Retinal pigment epithelial cell (primary cell): ENCODE data around the gene MACF1.
"Not testable (repeated sequence)": the region's sequence is repeated elsewhere in the genome, so short reads cannot be mapped to it uniquely, and the experiment has no call there.

ENCODE experiments used
- DNase-seq: peaks from one replicate; pipeline ENCODE4 v3.0.0-alpha.2; 2010; ENCODE audit warnings: low read depth
- H3K4me3 ChIP-seq: 2 replicates; pipeline ENCODE4 v1.5.1; 2011; ENCODE audit warnings: mild to moderate bottlenecking, low read length, control low read depth, moderate library complexity
- TF ChIP-seq, protein P1 (sequence below): conservative IDR thresholded peaks from 2 replicates; pipeline ENCODE4 v1.5.1; 2011; ENCODE audit warnings: low read depth, low read length, control low read depth, inconsistent platforms

MACF1 gene

DNA sequence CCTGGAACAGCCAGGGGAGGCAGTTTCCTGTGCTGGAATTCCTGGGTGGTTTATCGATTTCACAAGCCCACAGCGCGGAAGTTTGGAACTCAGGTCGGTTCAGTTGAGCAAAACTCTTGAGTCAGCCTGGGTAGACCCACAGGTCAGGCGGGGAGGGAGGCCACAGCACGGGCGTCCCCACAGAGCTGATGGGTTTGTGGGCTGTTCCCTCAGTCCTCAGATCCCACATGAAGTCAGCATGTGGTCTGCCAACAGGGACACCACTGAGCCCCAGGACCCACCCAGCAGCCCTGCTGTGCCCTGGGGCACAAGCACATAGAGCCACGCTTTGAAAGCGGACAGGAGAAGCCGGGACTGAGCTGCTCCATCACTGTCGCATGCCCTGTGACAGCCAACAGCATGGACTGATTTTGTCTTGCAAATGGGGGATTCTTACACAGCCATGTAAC, 304.4 kb downstream of the MACF1 start:
- TF ChIP-seq, protein P1, sequence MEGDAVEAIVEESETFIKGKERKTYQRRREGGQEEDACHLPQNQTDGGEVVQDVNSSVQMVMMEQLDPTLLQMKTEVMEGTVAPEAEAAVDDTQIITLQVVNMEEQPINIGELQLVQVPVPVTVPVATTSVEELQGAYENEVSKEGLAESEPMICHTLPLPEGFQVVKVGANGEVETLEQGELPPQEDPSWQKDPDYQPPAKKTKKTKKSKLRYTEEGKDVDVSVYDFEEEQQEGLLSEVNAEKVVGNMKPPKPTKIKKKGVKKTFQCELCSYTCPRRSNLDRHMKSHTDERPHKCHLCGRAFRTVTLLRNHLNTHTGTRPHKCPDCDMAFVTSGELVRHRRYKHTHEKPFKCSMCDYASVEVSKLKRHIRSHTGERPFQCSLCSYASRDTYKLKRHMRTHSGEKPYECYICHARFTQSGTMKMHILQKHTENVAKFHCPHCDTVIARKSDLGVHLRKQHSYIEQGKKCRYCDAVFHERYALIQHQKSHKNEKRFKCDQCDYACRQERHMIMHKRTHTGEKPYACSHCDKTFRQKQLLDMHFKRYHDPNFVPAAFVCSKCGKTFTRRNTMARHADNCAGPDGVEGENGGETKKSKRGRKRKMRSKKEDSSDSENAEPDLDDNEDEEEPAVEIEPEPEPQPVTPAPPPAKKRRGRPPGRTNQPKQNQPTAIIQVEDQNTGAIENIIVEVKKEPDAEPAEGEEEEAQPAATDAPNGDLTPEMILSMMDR = no peak
- no peak for DNase-seq
- H3K4me3 ChIP-seq = no peak overlapping the region

DNA sequence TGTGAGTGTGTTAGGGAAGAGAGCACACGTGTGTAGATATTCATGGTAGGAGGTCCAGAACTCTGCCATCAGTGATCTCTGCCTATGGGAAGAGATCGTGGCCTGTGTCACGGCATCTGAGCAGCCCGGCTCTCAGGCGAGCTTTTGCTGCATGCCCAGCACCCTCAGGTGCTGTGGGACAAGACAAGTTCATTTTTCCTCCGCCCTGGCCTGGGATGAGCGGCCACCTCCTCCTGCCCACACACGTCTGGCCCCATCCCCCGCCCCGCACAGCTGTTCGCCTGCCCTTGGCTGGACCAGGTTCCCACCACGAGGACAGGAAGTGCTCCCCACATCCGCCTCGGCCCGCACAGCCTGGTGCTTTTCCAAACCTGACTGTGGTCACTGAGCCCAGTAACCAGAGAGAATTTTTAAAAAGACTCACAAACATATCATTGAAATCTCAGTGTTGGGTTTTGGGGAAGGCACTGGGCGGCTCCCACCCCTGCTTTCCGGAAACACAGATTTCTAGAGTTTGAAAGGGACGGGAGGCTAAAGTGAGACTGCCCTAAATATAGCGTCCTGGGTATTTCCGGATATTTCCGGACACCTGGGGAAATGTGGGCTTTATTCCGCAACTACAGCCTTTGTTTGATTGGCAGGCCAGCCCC, 305.0 kb downstream of the MACF1 start:
- H3K4me3 ChIP-seq = no peak overlapping the region
- TF ChIP-seq, protein P1 = no peak
- no peak for DNase-seq

DNA sequence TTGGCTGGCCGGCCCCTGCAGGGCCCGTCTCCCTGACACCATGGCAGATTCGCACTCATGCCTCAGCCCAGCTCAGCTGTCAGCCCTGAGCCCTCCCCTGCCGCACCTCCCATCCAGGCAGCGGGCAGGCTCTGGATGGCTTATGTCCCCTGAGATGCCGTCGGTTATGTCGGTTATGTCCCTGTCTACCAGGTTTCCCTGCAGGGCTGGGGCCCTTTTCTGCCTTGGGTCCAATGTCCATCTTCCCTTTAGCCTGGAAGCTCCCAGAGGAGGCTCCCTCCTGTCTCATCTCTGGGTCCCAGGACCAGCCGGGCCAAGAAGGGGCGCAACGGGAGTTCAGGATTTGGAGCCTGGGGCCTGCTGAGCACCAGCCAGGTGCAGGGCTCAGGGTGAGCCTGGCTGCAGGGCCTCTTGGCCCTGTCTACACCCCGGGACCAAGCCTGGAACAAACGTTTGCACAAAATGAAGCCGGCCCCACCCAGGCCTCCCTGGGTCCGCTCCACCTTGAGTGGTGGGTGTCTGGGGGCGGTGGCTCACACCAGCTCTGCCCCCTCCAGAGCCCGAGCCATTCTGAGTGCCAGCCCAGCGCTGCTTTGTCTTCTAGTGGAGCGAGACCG, 306.2 kb downstream of the MACF1 start:
- DNase-seq, H3K4me3 ChIP-seq: not testable (repeated sequence)

DNA sequence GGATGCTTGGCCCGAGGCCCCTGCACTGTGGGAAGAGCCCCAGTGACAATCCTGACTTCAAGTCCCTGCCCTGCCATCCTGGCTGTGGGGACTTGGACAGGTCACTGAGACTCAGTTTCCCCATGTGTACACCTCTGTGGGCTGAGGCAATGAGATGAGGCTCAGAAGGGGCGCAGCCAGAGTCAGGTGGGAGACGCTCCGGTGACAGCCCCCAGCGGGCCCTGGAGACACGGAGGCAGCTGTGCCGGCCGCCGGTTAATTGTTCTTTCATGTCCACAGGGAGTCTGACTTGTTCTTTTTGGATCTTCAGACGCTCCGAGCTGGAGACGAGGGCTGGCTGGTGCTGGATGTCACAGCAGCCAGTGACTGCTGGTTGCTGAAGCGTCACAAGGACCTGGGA, 307.0 kb downstream of the MACF1 start:
- DNase-seq, H3K4me3 ChIP-seq: not testable (repeated sequence)

DNA sequence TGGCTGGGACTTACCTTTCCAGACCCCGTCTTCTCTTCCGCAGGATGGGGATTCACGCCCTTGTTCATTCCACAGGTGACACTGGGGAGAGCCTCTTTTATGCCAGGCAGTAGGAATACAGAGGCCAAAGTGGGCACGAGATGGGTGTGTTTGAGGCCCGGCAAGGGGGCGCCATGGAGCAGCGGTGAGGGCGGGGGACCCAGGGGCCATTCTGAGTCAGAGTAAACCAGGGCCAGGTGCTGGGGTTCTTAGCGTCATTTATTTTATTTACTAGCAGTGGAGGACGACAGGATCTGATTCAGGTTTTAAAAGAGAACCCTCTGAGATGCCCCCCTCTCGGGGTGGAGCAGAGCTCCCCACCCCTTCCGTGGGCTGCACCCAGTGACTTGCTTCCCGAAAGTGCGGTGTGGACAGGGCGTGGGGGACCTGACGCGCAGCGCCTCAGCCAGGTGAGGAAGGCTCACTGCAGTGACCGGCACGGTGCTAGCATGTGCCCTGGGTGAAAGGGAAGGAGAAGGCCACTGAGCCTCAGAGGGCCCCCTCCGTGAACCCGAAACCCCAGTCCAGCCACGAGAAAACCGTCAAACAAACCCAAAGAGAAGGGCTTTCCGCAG, 307.8 kb downstream of the MACF1 start:
- H3K4me3 ChIP-seq, DNase-seq: not testable (repeated sequence)

DNA sequence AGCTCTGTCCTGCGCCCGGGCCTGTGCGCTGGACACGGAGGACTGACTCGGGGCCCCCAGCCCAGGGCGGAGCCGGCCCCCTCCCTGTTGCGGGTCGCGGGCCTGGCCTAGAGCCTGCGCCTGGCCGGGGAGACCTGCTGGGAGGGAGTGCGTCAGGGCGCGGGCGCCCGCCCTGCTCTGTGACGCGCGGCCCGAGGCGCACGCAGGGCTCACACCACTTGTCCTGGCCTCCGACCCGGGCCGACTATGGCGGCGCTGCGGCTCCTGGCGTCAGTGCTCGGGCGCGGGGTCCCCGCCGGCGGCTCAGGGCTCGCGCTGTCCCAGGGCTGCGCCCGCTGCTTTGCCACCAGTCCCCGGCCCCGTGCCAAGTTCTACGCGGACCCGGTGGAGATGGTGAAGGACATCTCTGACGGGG, 310.2 kb downstream of the MACF1 start:
- not testable (repeated sequence) for DNase-seq, H3K4me3 ChIP-seq

DNA sequence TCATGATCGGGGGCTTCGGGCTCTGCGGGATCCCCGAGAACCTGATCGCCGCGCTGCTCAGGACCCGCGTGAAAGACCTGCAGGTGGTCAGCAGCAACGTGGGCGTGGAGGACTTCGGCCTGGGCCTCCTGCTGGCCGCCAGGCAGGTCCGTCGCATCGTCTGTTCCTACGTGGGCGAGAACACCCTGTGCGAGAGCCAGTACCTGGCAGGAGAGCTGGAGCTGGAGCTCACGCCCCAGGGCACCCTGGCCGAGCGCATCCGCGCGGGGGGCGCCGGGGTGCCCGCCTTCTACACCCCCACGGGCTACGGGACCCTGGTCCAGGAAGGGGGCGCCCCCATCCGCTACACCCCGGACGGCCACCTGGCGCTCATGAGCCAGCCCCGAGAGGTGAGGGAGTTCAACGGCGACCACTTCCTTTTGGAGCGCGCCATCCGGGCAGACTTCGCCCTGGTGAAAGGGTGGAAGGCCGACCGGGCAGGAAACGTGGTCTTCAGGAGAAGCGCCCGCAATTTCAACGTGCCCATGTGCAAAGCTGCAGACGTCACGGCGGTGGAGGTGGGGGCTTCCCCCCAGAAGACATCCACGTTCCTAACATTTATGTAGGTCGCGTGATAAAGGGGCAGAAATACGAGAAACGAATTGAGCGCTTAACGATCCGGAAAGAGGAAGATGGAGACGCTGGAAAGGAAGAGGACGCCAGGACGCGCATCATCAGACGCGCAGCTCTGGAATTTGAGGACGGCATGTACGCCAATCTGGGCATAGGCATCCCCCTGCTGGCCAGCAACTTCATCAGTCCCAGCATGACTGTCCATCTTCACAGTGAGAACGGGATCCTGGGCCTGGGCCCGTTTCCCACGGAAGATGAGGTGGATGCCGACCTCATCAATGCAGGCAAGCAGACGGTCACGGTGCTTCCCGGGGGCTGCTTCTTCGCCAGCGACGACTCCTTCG, 310.9 kb downstream of the MACF1 start:
- H3K4me3 ChIP-seq, DNase-seq: not testable (repeated sequence)

DNA sequence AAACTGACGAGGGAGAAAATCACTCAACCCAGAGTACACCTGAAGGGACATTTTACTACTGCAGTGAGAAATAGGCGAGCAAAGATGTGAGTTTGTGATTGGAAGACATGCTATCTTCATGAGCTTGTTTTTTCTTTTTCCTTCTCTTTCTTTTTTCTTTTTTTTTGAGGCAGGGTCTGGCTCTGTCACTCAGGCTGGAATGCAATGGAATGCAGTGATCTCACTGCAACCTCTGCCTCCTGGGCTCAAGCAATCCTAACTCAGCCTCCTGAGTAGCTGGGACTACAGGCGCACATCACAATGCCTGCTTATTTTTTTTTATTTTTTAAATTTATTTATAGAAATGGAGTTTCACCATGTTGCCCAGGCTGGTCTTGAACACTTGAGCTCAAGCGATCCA, 312.3 kb downstream of the MACF1 start:
- not testable (repeated sequence) for DNase-seq, H3K4me3 ChIP-seq

DNA sequence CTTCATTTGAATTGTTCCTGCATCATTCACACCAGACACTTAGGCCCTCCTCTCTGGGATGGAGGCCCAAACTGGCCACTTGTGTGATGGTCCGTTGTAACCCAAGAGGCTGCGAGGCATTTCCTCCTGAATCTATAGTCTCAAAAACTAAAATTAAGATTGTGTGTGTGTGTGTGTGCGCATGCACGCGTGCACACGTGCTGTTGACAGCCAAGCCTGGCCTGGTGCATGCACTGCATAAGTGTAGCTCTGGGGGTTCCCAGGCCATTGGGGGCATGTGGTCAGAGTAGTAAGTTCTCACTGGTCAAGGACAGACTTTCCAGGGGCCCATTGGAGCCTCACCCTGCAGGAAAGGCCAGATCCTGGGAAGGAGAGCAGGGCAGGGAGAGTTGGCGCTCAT, 313.4 kb downstream of the MACF1 start:
- H3K4me3 ChIP-seq, DNase-seq: not testable (repeated sequence)

DNA sequence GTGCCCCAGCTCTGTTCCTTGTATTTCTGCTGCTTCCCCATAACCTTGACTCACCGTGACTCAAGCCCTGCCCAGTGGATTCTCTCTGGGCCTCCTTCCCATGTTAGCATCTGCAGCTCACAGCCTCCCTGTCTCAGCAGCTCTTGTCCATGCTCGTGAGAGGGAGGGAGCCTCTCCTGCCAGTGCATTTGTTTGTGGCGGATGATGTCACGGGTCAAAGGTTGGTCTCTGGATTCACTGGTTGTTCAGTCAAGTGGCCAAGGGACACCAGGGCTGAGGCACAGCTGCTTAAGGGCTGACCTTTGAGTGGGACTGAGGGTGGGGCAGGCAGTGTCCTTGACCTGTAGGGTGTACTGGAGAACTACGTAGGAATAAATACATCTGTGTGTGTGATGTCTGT, 314.9 kb downstream of the MACF1 start:
- not testable (repeated sequence) for H3K4me3 ChIP-seq

DNA sequence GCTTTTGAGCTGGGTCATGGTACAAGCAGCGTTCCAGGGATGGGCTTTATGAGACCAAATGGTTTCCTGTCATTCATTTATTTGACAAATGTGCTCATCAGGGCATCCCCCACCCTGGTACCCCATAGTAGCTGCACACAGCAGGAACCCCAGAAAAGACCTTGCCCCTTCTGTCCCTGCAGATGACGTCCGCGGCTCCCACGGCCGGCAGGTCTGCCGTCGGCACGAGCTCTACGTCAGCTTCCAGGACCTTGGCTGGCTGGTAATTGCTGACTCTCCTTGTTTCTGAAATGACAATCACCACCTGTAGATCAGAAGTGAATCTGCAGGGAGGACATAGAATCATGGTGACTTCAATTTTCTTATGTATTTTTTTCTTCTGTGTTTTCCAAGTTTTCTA, 317.7 kb downstream of the MACF1 start:
- not testable (repeated sequence) for H3K4me3 ChIP-seq, DNase-seq

More for the DNA sequence above, 314.9 kb downstream of the MACF1 start:
- not testable (repeated sequence) for DNase-seq
